ENCODE results near the gene PTPN3. TPM values are rescaled to one million over a fixed set of nuclear protein-coding genes. Genes with fewer than 3 reads are reported as not detected.
"Not testable (repeated sequence)": the region's sequence is repeated elsewhere in the genome, so short reads cannot be mapped to it uniquely, and the experiment has no call there.

The PTPN3 gene
- total RNA-seq, 1 experiment from 2014 or later, result 10.4 TPM

DNA sequence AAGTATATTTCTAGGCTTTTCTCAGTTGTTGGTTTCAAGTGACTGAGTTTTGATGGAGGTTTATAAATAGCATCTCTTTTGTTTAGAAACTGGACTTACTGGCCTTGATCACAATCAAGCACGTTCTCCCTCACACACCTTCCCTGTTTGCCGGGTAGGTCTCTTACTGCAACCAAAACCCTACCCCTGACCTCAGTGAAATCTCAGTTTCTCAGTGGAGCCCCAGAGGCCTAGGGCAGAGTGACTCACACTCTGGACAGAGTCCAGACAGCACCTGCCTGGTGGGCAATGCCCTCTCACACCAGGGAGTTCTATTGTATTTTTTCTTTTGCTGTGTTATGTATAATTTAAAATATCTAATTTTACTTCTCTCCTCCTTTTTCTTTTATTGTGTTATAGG, 128.8 kb downstream of the PTPN3 start:
- intact Hi-C loops (cut with micrococcal nuclease; ENCODE audit: unreplicated experiment), result no loop called here

DNA sequence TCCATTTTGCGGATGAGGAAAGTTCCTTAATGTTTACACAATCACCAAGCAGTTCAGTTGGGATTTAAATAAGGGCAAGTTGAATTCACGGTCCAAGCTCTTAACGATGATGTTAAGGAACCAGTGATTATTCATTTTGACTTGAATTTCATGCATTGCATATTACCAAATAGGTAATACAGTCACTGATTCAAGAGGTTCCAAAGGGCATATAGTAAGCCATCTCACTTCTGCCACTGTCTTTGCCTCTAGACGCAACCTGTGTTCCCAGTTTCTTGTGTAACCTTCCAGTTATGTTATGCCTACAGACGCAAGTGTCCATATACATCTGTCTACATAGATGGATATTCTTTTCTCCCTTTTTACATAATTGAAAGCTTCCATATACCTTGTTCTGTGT, 137.3 kb downstream of the PTPN3 start:
- no peaks in the 10 kb centered on the region for H3K36me3 ChIP-seq (ENCODE audit: control insufficient read depth, insufficient read depth, low read length)
- H3K27me3 ChIP-seq (ENCODE audit: control insufficient read depth, insufficient read depth, low read length), result no peaks in the 10 kb centered on the region
- no peaks in the 10 kb centered on the region for H3K9me3 ChIP-seq (ENCODE audit: control insufficient read depth, insufficient read depth, low read depth, low read length)
- CTCF ChIA-PET, result no interaction called here
- no peak overlapping the region for H3K4me3 ChIP-seq (ENCODE audit: low read depth in 2 of 2, low read length in 2 of 2)
- DNase-seq (ENCODE audit: low read depth, low spot score), result no peak
- in situ Hi-C loops (cut with HindIII; ENCODE audit: low pct_unique_long_range_greater_than_20kb, low sequenced_read_pairs) (no loop called here), intact Hi-C loops (cut with micrococcal nuclease; ENCODE audit: unreplicated experiment) (no loop called here)
- ATAC-seq, result no peak
- TF ChIP-seq SIN3A (IDR thresholded peaks at IDR 0.05; ENCODE audit: borderline replicate concordance, insufficient read depth, low read depth, low read length), result no peak
- TF ChIP-seq TCF7L2 (IDR thresholded peaks at IDR 0.05; ENCODE audit: low read depth, low read length), result no peak
- TF ChIP-seq, protein P1, sequence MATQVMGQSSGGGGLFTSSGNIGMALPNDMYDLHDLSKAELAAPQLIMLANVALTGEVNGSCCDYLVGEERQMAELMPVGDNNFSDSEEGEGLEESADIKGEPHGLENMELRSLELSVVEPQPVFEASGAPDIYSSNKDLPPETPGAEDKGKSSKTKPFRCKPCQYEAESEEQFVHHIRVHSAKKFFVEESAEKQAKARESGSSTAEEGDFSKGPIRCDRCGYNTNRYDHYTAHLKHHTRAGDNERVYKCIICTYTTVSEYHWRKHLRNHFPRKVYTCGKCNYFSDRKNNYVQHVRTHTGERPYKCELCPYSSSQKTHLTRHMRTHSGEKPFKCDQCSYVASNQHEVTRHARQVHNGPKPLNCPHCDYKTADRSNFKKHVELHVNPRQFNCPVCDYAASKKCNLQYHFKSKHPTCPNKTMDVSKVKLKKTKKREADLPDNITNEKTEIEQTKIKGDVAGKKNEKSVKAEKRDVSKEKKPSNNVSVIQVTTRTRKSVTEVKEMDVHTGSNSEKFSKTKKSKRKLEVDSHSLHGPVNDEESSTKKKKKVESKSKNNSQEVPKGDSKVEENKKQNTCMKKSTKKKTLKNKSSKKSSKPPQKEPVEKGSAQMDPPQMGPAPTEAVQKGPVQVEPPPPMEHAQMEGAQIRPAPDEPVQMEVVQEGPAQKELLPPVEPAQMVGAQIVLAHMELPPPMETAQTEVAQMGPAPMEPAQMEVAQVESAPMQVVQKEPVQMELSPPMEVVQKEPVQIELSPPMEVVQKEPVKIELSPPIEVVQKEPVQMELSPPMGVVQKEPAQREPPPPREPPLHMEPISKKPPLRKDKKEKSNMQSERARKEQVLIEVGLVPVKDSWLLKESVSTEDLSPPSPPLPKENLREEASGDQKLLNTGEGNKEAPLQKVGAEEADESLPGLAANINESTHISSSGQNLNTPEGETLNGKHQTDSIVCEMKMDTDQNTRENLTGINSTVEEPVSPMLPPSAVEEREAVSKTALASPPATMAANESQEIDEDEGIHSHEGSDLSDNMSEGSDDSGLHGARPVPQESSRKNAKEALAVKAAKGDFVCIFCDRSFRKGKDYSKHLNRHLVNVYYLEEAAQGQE (IDR thresholded peaks at IDR 0.05; ENCODE audit: insufficient read depth in 1 of 2, low read depth in 2 of 2, low read length in 1 of 2), result no peak
- no peak for TF ChIP-seq POLR2AphosphoS5 (IDR thresholded peaks at IDR 0.05; ENCODE audit: low read depth, low read length)
- TF ChIP-seq, protein P2, sequence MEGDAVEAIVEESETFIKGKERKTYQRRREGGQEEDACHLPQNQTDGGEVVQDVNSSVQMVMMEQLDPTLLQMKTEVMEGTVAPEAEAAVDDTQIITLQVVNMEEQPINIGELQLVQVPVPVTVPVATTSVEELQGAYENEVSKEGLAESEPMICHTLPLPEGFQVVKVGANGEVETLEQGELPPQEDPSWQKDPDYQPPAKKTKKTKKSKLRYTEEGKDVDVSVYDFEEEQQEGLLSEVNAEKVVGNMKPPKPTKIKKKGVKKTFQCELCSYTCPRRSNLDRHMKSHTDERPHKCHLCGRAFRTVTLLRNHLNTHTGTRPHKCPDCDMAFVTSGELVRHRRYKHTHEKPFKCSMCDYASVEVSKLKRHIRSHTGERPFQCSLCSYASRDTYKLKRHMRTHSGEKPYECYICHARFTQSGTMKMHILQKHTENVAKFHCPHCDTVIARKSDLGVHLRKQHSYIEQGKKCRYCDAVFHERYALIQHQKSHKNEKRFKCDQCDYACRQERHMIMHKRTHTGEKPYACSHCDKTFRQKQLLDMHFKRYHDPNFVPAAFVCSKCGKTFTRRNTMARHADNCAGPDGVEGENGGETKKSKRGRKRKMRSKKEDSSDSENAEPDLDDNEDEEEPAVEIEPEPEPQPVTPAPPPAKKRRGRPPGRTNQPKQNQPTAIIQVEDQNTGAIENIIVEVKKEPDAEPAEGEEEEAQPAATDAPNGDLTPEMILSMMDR (IDR thresholded peaks at IDR 0.05), result no peak
- no peaks in the 10 kb centered on the region for H3K4me1 ChIP-seq (ENCODE audit: control insufficient read depth, insufficient read depth, low read length)
- POLR2A ChIA-PET, result no interaction called here
- H3K27ac ChIP-seq (ENCODE audit: low read length), result no peak overlapping the region
- BruUV-seq (replicated peaks), result no TSS peak

More for the DNA sequence above, 128.8 kb downstream of the PTPN3 start:
- DNase-seq (ENCODE audit: low read depth, low spot score) (no peak), ATAC-seq (no peak)
- Histone ChIP-seq H3K27me3 (ENCODE audit: control insufficient read depth, insufficient read depth, low read length) (no peaks in the 10 kb centered on the region), H3K9me3 (ENCODE audit: control insufficient read depth, insufficient read depth, low read depth, low read length) (no peaks in the 10 kb centered on the region), H3K4me1 (ENCODE audit: control insufficient read depth, insufficient read depth, low read length) (no peaks in the 10 kb centered on the region), H3K4me3 (ENCODE audit: low read depth in 2 of 2, low read length in 2 of 2) (no peak overlapping the region), H3K27ac (ENCODE audit: low read length) (no peak overlapping the region), H3K36me3 (ENCODE audit: control insufficient read depth, insufficient read depth, low read length) (no peaks in the 10 kb centered on the region)
- in situ Hi-C loops (cut with HindIII; ENCODE audit: low pct_unique_long_range_greater_than_20kb, low sequenced_read_pairs), result no loop called here
- BruUV-seq (replicated peaks), result no TSS peak
- ChIA-PET POLR2A (interaction anchor here (0.5 to 0.6 kb wide), 2 partner anchors 38 to 101 kb away, joined by 3 to 5 read pairs; no protein-coding TSS in a partner anchor), CTCF (interaction anchor here (0.6 kb wide), 1 partner anchor 197 kb away, joined by 5 read pairs; no protein-coding TSS in a partner anchor)
- no peak for TF ChIP-seq TCF7L2 (IDR thresholded peaks at IDR 0.05; ENCODE audit: low read depth, low read length)
- TF ChIP-seq POLR2AphosphoS5 (IDR thresholded peaks at IDR 0.05; ENCODE audit: low read depth, low read length), result no peak
- TF ChIP-seq SIN3A (IDR thresholded peaks at IDR 0.05; ENCODE audit: borderline replicate concordance, insufficient read depth, low read depth, low read length), result no peak
- TF ChIP-seq, protein P1 (IDR thresholded peaks at IDR 0.05; ENCODE audit: insufficient read depth in 1 of 2, low read depth in 2 of 2, low read length in 1 of 2), result no peak
- TF ChIP-seq, protein P2 (IDR thresholded peaks at IDR 0.05), result no peak

DNA sequence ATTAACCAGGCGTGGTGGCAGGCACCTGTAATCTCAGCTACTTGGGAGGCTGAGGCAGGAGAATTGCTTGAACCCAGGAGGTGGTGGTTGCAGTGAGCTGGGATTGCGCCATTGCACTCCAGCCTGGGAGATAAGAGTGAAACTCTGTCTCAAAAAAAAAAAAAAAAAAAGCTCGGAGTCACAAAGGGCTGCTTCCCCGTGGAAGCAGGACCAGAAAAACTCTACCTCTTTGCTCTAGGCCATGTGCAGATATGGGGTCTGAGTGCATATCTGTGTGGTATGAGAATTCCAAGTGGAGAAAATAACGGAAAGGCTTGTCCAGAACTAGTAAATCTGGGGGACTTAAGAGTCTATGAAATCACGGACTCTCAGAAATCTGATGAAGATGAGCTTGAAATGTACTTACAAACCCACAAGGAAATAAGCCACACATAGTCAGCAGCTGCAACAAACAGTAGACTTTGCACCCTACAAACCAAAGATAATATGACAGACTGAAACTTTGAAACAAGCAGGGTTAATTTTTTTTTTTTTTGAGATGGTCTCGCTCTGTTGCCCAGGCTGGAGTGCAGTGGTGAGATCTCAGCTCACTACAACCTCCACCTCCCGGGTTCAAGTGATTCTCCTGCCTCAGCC, 139.0 kb downstream of the PTPN3 start:
- POLR2A ChIA-PET, result interaction anchor here (0.6 kb wide), 1 partner anchor 141 kb away, joined by 3 read pairs; no protein-coding TSS in a partner anchor
- BruUV-seq (replicated peaks), result not testable (repeated sequence)

More for the DNA sequence above, 139.0 kb downstream of the PTPN3 start:
- H3K4me1 ChIP-seq (ENCODE audit: control insufficient read depth, insufficient read depth, low read length); CTCF ChIA-PET; H3K4me3 ChIP-seq (ENCODE audit: low read depth in 2 of 2, low read length in 2 of 2); H3K27ac ChIP-seq (ENCODE audit: low read length); H3K9me3 ChIP-seq (ENCODE audit: control insufficient read depth, insufficient read depth, low read depth, low read length); ATAC-seq; H3K27me3 ChIP-seq (ENCODE audit: control insufficient read depth, insufficient read depth, low read length); H3K36me3 ChIP-seq (ENCODE audit: control insufficient read depth, insufficient read depth, low read length); intact Hi-C loops (cut with micrococcal nuclease; ENCODE audit: unreplicated experiment); DNase-seq (ENCODE audit: low read depth, low spot score); in situ Hi-C loops (cut with HindIII; ENCODE audit: low pct_unique_long_range_greater_than_20kb, low sequenced_read_pairs): not testable (repeated sequence)
